ENCODE data around the gene SIN3B.

SIN3B gene

DNA sequence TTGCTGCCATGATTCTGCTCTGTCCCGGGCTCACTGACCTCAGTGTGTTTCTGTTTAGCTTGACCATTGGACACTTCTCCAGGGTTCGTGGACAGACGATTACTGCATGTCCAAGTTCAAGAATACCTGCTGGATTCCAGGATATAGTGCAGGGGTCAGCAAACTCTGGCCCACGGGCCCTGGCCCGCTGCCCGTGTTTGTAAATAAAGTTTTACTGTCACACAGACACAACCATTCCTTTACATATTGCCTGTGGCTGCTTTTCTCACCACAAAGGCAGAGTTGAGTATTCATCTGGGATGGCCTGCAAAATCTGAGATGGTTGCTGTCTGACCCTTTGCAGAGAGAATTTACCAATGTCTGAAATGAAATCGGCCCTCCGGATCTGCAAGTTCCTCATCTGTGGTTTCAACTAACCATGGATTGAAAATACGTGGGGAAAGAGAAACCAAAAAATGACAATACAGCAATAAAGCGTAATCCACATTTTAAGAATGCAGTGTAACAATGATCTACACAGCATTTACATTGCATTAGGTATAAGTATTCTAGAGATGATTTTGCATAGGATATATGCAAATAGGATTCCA, 33.7 kb downstream of the SIN3B start:
- peaks cover 57% of the 10 kb centered on the region for H3K36me3 Mint-ChIP-seq (ENCODE audit: low read depth)
- TF ChIP-seq, protein P1, sequence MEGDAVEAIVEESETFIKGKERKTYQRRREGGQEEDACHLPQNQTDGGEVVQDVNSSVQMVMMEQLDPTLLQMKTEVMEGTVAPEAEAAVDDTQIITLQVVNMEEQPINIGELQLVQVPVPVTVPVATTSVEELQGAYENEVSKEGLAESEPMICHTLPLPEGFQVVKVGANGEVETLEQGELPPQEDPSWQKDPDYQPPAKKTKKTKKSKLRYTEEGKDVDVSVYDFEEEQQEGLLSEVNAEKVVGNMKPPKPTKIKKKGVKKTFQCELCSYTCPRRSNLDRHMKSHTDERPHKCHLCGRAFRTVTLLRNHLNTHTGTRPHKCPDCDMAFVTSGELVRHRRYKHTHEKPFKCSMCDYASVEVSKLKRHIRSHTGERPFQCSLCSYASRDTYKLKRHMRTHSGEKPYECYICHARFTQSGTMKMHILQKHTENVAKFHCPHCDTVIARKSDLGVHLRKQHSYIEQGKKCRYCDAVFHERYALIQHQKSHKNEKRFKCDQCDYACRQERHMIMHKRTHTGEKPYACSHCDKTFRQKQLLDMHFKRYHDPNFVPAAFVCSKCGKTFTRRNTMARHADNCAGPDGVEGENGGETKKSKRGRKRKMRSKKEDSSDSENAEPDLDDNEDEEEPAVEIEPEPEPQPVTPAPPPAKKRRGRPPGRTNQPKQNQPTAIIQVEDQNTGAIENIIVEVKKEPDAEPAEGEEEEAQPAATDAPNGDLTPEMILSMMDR (IDR thresholded peaks at IDR 0.05; ENCODE audit: unreplicated experiment in 3 of 3): no peak

DNA sequence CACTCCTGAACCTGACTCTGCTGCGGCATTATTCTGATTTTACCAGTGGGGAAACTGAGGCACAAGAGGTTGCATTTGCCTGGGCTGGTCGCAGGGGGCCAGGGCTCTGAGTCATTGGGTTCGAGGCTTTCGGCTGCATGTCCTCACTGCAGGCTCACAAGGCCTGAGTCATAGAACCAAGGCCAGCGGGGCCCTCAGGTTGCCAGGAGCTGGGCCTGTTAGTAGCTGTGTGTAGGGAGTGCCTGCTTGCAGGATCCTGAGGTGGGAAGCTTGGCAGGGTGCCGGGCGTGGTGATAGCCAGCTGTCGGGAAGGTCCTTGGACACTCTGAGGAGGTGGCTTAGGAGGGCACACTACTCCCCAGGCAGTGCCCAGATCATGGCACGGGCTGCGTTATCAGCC, 38.0 kb downstream of the SIN3B start:
- Mint-ChIP-seq H3K27ac (no peak overlapping the region), H3K27me3 (ENCODE audit: low read depth) (no peaks in the 10 kb centered on the region), H3K4me3 (no peak overlapping the region), H3K9me3 (no peaks in the 10 kb centered on the region), H3K4me1 (no peaks in the 10 kb centered on the region), H3K36me3 (ENCODE audit: low read depth) (peaks cover 52% of the 10 kb centered on the region)
- TF ChIP-seq, protein P1 (IDR thresholded peaks at IDR 0.05; ENCODE audit: unreplicated experiment in 3 of 3): no peak

More for the DNA sequence above, 33.7 kb downstream of the SIN3B start:
- Mint-ChIP-seq H3K4me3 (no peak overlapping the region), H3K27me3 (ENCODE audit: low read depth) (no peaks in the 10 kb centered on the region), H3K9me3 (no peaks in the 10 kb centered on the region), H3K4me1 (no peaks in the 10 kb centered on the region), H3K27ac (no peak overlapping the region)

DNA sequence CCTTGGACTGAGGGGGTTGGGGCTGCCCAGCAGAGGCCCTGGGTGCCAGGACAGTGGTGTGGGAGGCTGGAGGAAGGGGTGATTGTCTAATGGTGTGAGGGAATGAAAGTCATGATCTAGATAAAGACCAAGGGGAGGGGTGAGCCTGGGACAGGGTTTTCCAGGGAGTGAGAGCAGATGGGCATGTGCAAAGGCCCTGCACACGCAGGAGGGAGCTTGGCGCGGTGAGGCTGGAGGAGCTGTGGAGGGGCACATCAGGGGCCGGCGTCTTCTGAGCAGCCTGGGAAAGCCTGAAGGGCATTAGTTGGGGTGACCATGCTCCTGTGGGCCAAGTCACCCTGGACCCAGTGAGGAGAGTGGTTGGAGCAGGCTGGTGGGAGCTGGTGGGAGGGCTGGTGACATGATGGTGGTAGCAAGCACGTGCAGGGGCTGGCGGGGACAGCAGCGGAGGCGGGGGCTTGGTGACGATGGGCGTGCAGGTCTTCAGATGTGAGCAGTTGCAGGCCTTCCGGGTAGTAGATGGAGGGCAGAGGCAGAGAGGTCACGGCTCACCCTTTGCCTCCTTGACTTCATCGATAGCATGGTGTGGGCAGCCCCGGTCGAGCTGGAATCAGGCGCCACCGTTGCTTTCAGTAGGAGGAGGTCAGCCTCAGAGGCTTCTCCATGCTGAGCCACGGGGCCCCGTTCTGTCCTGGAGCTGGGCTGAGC, 39.4 kb downstream of the SIN3B start:
- Mint-ChIP-seq H3K4me3 (no peak overlapping the region), H3K27me3 (ENCODE audit: low read depth) (no peaks in the 10 kb centered on the region), H3K4me1 (no peaks in the 10 kb centered on the region), H3K9me3 (no peaks in the 10 kb centered on the region), H3K27ac (no peak overlapping the region), H3K36me3 (ENCODE audit: low read depth) (peaks cover 51% of the 10 kb centered on the region)
- TF ChIP-seq, protein P1 (IDR thresholded peaks at IDR 0.05; ENCODE audit: unreplicated experiment in 3 of 3): no peak

DNA sequence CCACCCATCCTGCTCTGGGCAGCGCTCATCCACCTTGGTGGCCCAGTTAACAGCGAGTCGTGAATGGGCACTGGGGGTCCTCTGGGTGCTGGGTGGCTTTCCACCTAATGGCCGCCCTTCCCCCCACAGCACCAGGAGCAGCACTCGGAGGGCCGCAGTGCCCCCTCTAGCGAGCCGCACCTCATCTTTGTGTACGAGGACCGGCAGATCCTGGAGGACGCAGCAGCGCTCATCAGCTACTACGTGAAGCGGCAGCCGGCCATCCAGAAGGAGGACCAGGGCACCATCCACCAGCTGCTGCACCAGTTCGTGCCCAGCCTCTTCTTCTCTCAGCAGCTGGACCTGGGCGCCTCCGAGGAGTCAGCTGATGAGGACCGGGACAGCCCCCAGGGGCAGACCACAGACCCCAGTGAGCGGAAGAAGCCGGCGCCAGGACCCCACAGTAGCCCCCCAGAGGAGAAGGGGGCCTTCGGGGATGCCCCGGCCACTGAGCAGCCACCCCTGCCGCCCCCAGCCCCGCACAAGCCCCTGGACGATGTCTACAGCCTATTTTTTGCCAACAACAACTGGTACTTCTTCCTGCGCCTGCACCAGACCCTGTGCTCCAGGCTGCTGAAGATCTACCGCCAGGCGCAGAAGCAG, 40.3 kb downstream of the SIN3B start:
- no peaks in the 10 kb centered on the region for H3K27me3 Mint-ChIP-seq (ENCODE audit: low read depth)
- H3K9me3 Mint-ChIP-seq: no peaks in the 10 kb centered on the region
- no peak overlapping the region for H3K27ac Mint-ChIP-seq
- TF ChIP-seq, protein P1 (IDR thresholded peaks at IDR 0.05; ENCODE audit: unreplicated experiment in 3 of 3): no peak
- no peaks in the 10 kb centered on the region for H3K4me1 Mint-ChIP-seq
- H3K4me3 Mint-ChIP-seq: no peak overlapping the region
- peaks cover 57% of the 10 kb centered on the region for H3K36me3 Mint-ChIP-seq (ENCODE audit: low read depth)

DNA sequence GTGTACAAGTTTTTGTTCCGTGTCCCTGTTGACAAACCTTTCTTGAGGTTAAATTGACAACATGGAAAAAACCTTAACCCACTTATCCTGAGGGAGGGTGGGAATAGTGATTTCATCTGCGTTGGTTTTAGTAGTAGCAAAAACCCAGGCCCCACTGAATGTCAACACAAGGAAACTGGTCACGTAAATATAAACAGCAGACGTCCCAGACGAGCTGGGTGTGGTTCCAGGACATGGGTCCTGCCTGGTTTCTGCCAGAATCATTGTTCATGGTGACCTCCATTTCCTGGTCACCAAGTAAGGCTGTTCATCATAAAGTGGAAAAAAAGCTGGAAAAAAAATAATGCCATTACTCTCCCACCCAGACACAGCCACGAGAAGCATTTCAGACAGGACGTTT, 42.7 kb downstream of the SIN3B start:
- Mint-ChIP-seq H3K4me3 (no peak overlapping the region), H3K36me3 (ENCODE audit: low read depth) (peaks cover 65% of the 10 kb centered on the region), H3K9me3 (no peaks in the 10 kb centered on the region), H3K27me3 (ENCODE audit: low read depth) (no peaks in the 10 kb centered on the region), H3K27ac (no peak overlapping the region), H3K4me1 (no peaks in the 10 kb centered on the region)
- TF ChIP-seq, protein P1 (IDR thresholded peaks at IDR 0.05; ENCODE audit: unreplicated experiment in 3 of 3): no peak
